Measurements from ENCODE around the gene SCNM1. TPM values are rescaled to one million over a fixed set of nuclear protein-coding genes. Genes with fewer than 3 reads are reported as not detected.

SCNM1 gene
- total RNA-seq, 1 donor from 2014 or later = 64.3 TPM

GRCh38 chr1:151142411-151143056 lies 23.4 kb upstream of the SCNM1 start:
- H3K4me1 ChIP-seq (ENCODE audit: insufficient read depth, low read length) = peaks cover 14% of the 10 kb centered on the region
- TF ChIP-seq, protein P1, sequence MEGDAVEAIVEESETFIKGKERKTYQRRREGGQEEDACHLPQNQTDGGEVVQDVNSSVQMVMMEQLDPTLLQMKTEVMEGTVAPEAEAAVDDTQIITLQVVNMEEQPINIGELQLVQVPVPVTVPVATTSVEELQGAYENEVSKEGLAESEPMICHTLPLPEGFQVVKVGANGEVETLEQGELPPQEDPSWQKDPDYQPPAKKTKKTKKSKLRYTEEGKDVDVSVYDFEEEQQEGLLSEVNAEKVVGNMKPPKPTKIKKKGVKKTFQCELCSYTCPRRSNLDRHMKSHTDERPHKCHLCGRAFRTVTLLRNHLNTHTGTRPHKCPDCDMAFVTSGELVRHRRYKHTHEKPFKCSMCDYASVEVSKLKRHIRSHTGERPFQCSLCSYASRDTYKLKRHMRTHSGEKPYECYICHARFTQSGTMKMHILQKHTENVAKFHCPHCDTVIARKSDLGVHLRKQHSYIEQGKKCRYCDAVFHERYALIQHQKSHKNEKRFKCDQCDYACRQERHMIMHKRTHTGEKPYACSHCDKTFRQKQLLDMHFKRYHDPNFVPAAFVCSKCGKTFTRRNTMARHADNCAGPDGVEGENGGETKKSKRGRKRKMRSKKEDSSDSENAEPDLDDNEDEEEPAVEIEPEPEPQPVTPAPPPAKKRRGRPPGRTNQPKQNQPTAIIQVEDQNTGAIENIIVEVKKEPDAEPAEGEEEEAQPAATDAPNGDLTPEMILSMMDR (IDR thresholded peaks at IDR 0.05; ENCODE audit: insufficient read depth, low read depth, low read length) = no peak
- TF ChIP-seq EZH2 (IDR thresholded peaks at IDR 0.05; ENCODE audit: insufficient read depth, low read length) = no peak
- DNase-seq (ENCODE audit: low read depth) (no peak), FAIRE-seq (no peak)
- H3K4me2 ChIP-seq (ENCODE audit: low read length) = no peak overlapping the region
- no peaks in the 10 kb centered on the region for H3K36me3 ChIP-seq (ENCODE audit: insufficient read depth, low read length)
- Mint-ChIP-seq H3K9me3 (ENCODE audit: unreplicated experiment) (no peaks in the 10 kb centered on the region), H3K4me1 (ENCODE audit: low read depth, unreplicated experiment) (peaks cover 13% of the 10 kb centered on the region), H3K36me3 (ENCODE audit: low read depth, unreplicated experiment) (peaks cover 13% of the 10 kb centered on the region), H3K27ac (ENCODE audit: unreplicated experiment) (peak overlapping the region; percentile 12), H3K4me3 (ENCODE audit: unreplicated experiment) (no peak overlapping the region), H3K27me3 (ENCODE audit: low read depth, unreplicated experiment) (peaks cover 26% of the 10 kb centered on the region)
- no peak overlapping the region for H3K27ac ChIP-seq (ENCODE audit: low read depth, low read length)
- no peak overlapping the region for H2AFZ ChIP-seq (ENCODE audit: low read depth, low read length)
- peaks cover 2% of the 10 kb centered on the region for H3K27me3 ChIP-seq (ENCODE audit: insufficient read depth, low read length)
- H3K9me3 ChIP-seq (ENCODE audit: insufficient read depth, low read depth, low read length) = no peaks in the 10 kb centered on the region
- no peak overlapping the region for H3K9ac ChIP-seq (ENCODE audit: low read length)
- H4K20me1 ChIP-seq (ENCODE audit: insufficient read depth, low read length) = peaks cover 12% of the 10 kb centered on the region
- no peaks in the 10 kb centered on the region for H3K79me2 ChIP-seq (ENCODE audit: insufficient read depth, low read length)
- no peak overlapping the region for H3K4me3 ChIP-seq (ENCODE audit: insufficient read depth, low read depth, low read length)

- H3K36me3 Mint-ChIP-seq (ENCODE audit: low read depth, unreplicated experiment) = peaks cover 10% of the 10 kb centered on the region
- H3K27ac ChIP-seq (ENCODE audit: low read depth, low read length) = no peak overlapping the region
- no peak overlapping the region for H3K4me2 ChIP-seq (ENCODE audit: low read length)
- DNase-seq (ENCODE audit: low read depth) (no peak), FAIRE-seq (no peak)
- TF ChIP-seq, protein P1 (IDR thresholded peaks at IDR 0.05; ENCODE audit: insufficient read depth, low read depth, low read length) = no peak
- no peak for TF ChIP-seq EZH2 (IDR thresholded peaks at IDR 0.05; ENCODE audit: insufficient read depth, low read length)
- H3K9me3 Mint-ChIP-seq (ENCODE audit: unreplicated experiment) = no peaks in the 10 kb centered on the region
- H3K27me3 ChIP-seq (ENCODE audit: insufficient read depth, low read length) = peaks cover 2% of the 10 kb centered on the region
- no peak overlapping the region for H3K4me3 ChIP-seq (ENCODE audit: insufficient read depth, low read depth, low read length)
- no peak overlapping the region for H2AFZ ChIP-seq (ENCODE audit: low read depth, low read length)
- H3K27ac Mint-ChIP-seq (ENCODE audit: unreplicated experiment) = peak overlapping the region; percentile 12
- H3K9ac ChIP-seq (ENCODE audit: low read length) = no peak overlapping the region
- H3K9me3 ChIP-seq (ENCODE audit: insufficient read depth, low read depth, low read length) = no peaks in the 10 kb centered on the region
- H3K4me1 Mint-ChIP-seq (ENCODE audit: low read depth, unreplicated experiment) = peaks cover 16% of the 10 kb centered on the region
- no peaks in the 10 kb centered on the region for H3K36me3 ChIP-seq (ENCODE audit: insufficient read depth, low read length)
- H4K20me1 ChIP-seq (ENCODE audit: insufficient read depth, low read length) = peaks cover 12% of the 10 kb centered on the region
- peaks cover 26% of the 10 kb centered on the region for H3K27me3 Mint-ChIP-seq (ENCODE audit: low read depth, unreplicated experiment)
- peaks cover 14% of the 10 kb centered on the region for H3K4me1 ChIP-seq (ENCODE audit: insufficient read depth, low read length)
- H3K4me3 Mint-ChIP-seq (ENCODE audit: unreplicated experiment) = no peak overlapping the region
- no peaks in the 10 kb centered on the region for H3K79me2 ChIP-seq (ENCODE audit: insufficient read depth, low read length)
These were observed 22.9 kb upstream of the SCNM1 start for GRCh38 chr1:151143057-151143435.

DNA sequence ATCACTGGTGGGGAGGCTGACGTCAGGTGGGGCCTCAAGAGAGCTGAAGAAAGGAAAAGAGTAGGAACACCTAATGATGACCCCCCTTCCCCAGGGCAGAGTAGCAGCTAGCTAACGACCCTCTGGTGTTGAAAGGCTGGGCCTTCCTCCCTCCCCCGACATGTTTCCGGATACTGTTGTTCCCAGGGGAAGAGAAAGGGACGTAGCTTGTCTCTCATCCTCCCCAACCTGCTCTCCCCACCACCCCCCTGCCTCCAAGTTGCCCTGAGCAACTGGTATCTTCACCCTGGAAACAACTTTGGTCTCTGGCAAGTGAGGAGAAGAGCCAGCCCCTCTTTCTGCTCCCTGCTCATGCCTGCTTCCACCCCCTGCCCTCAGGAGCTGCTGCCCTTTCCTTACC lies 22.0 kb upstream of the SCNM1 start:
- no peaks in the 10 kb centered on the region for H3K36me3 ChIP-seq (ENCODE audit: insufficient read depth, low read length)
- Mint-ChIP-seq H3K9me3 (ENCODE audit: unreplicated experiment) (no peaks in the 10 kb centered on the region), H3K27ac (ENCODE audit: unreplicated experiment) (no peak overlapping the region), H3K4me3 (ENCODE audit: unreplicated experiment) (peak overlapping the region; percentile 40), H3K36me3 (ENCODE audit: low read depth, unreplicated experiment) (peaks cover 8% of the 10 kb centered on the region), H3K27me3 (ENCODE audit: low read depth, unreplicated experiment) (peaks cover 26% of the 10 kb centered on the region), H3K4me1 (ENCODE audit: low read depth, unreplicated experiment) (peaks cover 16% of the 10 kb centered on the region)
- H3K4me2 ChIP-seq (ENCODE audit: low read length) = no peak overlapping the region
- peaks cover 14% of the 10 kb centered on the region for H3K4me1 ChIP-seq (ENCODE audit: insufficient read depth, low read length)
- no peaks in the 10 kb centered on the region for H3K9me3 ChIP-seq (ENCODE audit: insufficient read depth, low read depth, low read length)
- H2AFZ ChIP-seq (ENCODE audit: low read depth, low read length) = no peak overlapping the region
- H3K79me2 ChIP-seq (ENCODE audit: insufficient read depth, low read length) = no peaks in the 10 kb centered on the region
- no peak overlapping the region for H3K27ac ChIP-seq (ENCODE audit: low read depth, low read length)
- peaks cover 2% of the 10 kb centered on the region for H3K27me3 ChIP-seq (ENCODE audit: insufficient read depth, low read length)
- no peak for TF ChIP-seq EZH2 (IDR thresholded peaks at IDR 0.05; ENCODE audit: insufficient read depth, low read length)
- TF ChIP-seq, protein P1 (IDR thresholded peaks at IDR 0.05; ENCODE audit: insufficient read depth, low read depth, low read length) = no peak
- no peak overlapping the region for H3K9ac ChIP-seq (ENCODE audit: low read length)
- H4K20me1 ChIP-seq (ENCODE audit: insufficient read depth, low read length) = peaks cover 12% of the 10 kb centered on the region
- no peak for FAIRE-seq
- no peak overlapping the region for H3K4me3 ChIP-seq (ENCODE audit: insufficient read depth, low read depth, low read length)
- no peak for DNase-seq (ENCODE audit: low read depth)
